ENCODE data around the gene MYOT.

The MYOT gene

DNA sequence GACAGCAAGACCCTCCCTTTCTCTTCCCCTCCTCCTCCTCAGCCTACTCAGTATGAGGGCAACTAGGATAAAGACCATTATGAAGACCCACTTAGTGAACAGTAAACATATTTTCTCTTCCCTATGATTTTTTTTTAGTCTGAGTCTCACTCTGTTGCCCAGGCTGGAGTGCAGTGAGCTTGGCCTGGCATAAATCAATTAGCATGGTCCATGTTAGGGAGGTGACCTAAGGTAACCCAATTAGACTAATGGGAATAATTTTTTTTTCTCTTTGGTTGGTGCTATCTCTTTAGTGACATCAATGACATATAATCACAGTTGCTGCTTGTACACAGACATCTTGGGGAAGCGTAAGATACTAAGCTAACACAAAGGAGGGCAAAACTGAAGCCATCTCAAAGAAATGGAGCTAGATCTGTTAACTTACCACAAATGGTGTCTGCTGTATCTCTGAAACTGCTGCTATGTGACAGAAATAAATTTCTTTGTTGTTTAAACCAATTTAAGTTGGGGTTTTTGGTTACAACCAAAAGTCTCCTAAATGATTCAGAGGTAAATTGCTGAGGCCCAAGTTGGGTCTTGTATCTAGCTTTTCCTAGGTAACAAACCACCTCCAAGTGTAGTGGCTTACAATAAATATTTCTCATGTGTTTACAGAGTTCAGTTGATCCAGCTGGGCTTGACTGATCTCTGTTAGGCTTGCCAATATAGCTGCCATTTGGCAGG, 34.9 kb downstream of the MYOT start:
- DNase-seq, result no peak

DNA sequence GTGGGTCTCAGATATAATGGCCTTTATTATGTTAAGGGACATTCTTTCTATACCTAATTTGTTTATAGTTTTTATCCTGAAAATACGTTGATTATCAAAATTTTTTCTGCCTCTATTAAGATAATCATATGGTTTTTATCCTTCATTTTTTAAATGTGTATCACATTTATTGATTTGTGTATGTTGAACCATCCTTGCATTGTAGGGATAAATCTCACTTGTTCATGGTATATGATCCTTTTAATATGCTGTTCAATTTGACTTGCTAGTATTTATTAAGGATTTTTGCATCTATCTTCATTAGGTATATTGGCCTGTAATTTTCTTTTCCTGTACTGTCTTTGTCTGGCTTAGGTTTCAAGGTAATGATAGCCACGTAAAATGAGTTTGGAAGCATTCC, 47.1 kb downstream of the MYOT start:
- DNase-seq, result no peak

DNA sequence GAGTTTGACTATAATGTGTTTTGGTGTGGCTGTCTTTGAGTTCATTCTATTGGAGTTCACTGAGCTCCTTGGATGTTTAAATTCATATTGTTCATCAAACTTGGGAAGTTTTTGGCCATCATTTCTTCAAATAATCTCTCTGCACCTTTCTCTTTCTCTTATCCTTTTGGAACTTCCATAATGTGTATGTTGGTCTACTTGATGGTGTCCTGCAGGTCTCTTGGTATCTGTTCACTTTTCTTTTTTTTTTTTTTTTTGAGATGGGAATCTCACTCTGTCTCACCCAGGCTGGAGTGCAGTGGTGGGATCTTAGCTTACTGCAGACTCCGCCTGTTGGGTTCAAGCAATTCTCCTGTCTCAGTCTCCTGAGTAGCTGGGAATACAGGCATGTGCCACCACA, 49.3 kb downstream of the MYOT start:
- DNase-seq, result no peak

DNA sequence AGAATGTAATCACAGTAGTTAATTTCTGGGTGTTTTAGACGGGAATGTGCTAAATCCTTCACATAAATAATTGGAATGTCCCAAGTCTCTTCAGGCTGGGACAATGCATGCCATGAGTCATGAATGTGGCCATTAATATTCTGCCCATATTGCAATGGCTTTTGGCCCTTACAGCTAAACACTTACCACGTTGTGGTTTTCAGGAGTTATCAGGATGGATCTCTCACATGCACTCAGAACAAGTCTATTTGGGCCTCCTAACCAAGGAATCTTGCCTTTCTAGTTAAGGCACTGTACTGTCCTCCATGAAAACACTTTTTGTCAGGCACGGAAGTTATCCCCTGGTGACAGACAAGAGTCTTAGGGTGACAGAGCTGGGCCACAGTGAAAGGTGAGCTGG, 54.3 kb downstream of the MYOT start:
- no peak for DNase-seq

DNA sequence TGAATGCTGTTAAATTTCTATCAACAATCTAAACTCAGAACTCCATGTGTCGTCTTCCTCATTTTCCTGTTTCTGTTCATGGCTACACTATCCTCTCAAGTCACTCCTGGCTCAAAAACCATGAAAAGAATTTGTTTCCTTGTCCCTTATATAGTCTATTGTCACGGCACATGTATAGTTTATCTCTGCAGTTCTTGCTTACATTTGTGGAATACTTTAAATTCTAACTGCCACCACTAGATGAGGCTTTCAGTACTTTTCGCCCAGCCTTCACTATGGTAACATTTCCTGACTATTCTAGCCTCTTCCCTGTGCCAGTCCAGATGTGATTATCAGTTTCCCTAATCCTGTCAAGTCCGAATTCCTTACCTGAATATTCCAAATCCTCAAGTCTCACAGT, 56.2 kb downstream of the MYOT start:
- no peak for DNase-seq

DNA sequence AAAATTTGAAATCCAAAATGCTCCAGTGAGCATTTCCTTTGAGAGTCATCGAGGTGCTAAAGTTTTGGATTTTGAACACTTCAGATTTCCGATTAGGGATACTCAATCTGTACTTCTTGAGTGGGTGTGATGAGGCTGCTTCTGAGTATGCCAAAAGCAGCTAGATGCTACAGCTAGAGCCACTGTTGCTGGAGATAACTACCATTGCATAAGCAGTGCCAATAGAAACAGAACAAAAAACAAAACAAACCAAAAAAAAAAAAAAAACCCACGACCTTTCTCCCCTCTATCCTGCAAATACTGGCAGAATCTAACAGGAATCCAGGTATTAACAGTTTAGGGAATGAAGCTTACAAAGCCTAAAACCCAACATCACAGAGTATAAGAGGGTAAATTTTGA, 65.1 kb downstream of the MYOT start:
- no peak for DNase-seq

DNA sequence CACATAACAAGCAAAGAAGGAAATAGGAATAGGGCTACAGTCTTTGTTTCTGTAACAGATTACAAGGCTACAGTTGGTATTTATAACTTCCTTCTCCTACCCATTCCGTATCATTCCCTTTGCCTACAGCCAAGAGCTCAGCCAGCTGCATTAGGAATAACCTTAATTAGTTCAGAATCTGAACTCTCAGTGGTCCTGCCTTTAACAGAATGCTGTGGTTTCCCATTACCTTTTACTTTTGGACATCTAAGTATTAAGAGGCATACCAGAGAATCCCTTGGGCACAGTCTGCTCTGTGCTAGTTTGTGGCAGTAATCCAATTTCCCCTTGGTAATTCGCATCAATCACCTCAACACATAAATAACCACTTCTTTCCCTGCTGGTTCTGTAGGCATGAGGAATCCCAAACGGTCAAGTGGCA, 65.8 kb downstream of the MYOT start:
- no peak for DNase-seq

DNA sequence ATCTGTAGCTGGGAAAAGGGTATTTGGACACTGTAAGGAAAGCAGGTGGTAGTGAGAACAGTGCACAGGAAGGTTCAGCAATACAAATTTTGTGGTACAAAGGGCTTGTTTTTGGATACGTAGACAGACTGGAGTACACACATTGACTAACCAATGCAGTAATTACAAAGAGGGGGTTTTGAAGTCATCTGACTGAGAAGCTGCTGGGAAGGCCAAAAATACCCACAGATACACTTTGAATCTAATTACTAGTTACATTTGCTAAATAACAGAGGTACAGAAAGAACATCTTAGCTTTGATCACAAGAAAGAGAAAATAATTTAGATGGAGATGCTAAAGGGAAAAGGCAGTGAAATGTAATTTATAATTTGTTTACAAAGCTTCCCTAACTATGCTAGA, 67.5 kb downstream of the MYOT start:
- DNase-seq, result no peak

DNA sequence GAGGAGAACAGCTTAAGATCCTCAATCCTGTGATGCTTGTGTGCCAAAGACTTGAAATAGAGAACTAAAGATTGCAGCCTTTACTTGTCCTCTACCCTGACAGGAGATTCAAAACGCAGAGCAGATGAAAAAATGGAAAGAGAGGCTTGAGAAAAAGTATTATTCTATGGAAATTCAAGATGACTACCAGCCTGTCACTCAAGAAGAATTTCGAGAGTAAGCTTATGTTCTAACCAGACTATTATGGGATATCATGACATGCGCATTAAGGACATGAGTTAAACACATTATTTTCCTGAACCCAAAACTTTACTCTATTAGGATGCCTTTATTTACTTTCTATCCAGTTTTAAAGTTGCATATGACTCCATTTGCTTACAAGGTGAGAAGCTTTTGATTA, 68.0 kb downstream of the MYOT start:
- no peak for DNase-seq
